Vagina (tissue), 2 donors: Measurements from ENCODE around the gene NTRK1. TPM values are rescaled to one million over a fixed set of nuclear protein-coding genes. Genes with fewer than 3 reads are reported as not detected.

Experiments
- DNase-seq, 2 donors: peaks; one replicate each; pipeline ENCODE4 v3.0.0-alpha.2; 2017; ENCODE audit errors: extremely low spot score in 2 of 2
- H3K27ac ChIP-seq: fragments of 200-600 bp; sonication (generic); one replicate; pipeline ENCODE4 v1.5.1; 2019
- H3K27me3 ChIP-seq: fragments of 200-600 bp; sonication (generic); one replicate; pipeline ENCODE4 v1.5.1; 2019
- H3K36me3 ChIP-seq, 2 donors: fragments of 200-600 bp; sonication (generic); one replicate each; pipeline ENCODE4 v1.5.1; 2017 to 2019
- H3K4me1 ChIP-seq: fragments of 200-600 bp; sonication (generic); one replicate; pipeline ENCODE4 v1.5.1; 2019
- H3K4me3 ChIP-seq, 2 donors: fragments of 200-600 bp; sonication (generic); 1 replicate in 1 of 2; 2 replicates in 1 of 2; pipeline ENCODE4 v1.5.1; 2016 to 2019
- H3K9me3 ChIP-seq: fragments of 200-600 bp; sonication (generic); one replicate; pipeline ENCODE4 v1.5.1; 2019
- CTCF ChIP-seq, 3 experiments: fragments of 450-650 bp in 2 of 3; fragments of 200-600 bp in 1 of 3; sonication (generic) in 1 of 3; IDR thresholded peaks; one replicate each; pipeline ENCODE4 v1.5.1; 2017 to 2019; ENCODE audit warnings: antibody characterized with exemption in 3 of 3, mild to moderate bottlenecking in 2 of 3, moderate library complexity in 2 of 3
- POLR2A ChIP-seq, 2 donors: fragments of 450-650 bp; IDR thresholded peaks; one replicate each; pipeline ENCODE4 v1.6.1; 2017; ENCODE audit warnings: antibody characterized with exemption in 2 of 2, mild to moderate bottlenecking in 2 of 2, moderate library complexity in 2 of 2
- POLR2AphosphoS5 ChIP-seq, 2 donors: sonication (generic); formaldehyde crosslinking; IDR thresholded peaks; one replicate each; pipeline ENCODE4 v1.9.0; 2017; ENCODE audit warnings: antibody characterized with exemption in 2 of 2, mild to moderate bottlenecking in 2 of 2, low read depth in 1 of 2; ENCODE audit not compliant: insufficient read depth in 1 of 2
- intact Hi-C: fragments of 100-400 bp; cut with DNase I; formaldehyde crosslinking; loops from one replicate; pipeline ENCODE4 v1.15.1; 2023
- total RNA-seq: library from RNA; depleted of rRNA; stranded (reverse); fragments of >200 nt; gene quantifications from one replicate; pipeline ENCODE4 v1.2.3, GENCODE V29; 2016

The NTRK1 gene
- total RNA-seq, 1 donor from 2014 or later = 2.9 TPM

- TF ChIP-seq POLR2AphosphoS5 (IDR thresholded peaks at IDR 0.05; ENCODE audit: insufficient read depth in 1 of 2, low read depth in 1 of 2) (no peak), POLR2A (IDR thresholded peaks at IDR 0.05) (no peak), CTCF (IDR thresholded peaks at IDR 0.05) (no peak)
- Histone ChIP-seq H3K27me3 (no peaks in the 10 kb centered on the region), H3K36me3 (peaks cover 0 to 27% of the 10 kb centered on the region in 2 donors), H3K4me3 (no peak overlapping the region), H3K4me1 (peaks cover under 1% of the 10 kb centered on the region), H3K27ac (no peak overlapping the region), H3K9me3 (no peaks in the 10 kb centered on the region)
- intact Hi-C loops = no loop called here
- DNase-seq = no peak
Measured at GRCh38 chr1:156913809-156914387, 53.2 kb downstream of the NTRK1 start.

GRCh38 chr1:156914440-156914856 lies 53.8 kb downstream of the NTRK1 start:
- no peaks in the 10 kb centered on the region for H3K27me3 ChIP-seq
- DNase-seq = no peak
- no peaks in the 10 kb centered on the region for H3K4me1 ChIP-seq
- no peak overlapping the region for H3K27ac ChIP-seq
- intact Hi-C loops = no loop called here
- TF ChIP-seq POLR2A (IDR thresholded peaks at IDR 0.05) (no peak), CTCF (IDR thresholded peaks at IDR 0.05) (no peak), POLR2AphosphoS5 (IDR thresholded peaks at IDR 0.05; ENCODE audit: insufficient read depth in 1 of 2, low read depth in 1 of 2) (no peak)
- H3K9me3 ChIP-seq = no peaks in the 10 kb centered on the region
- H3K4me3 ChIP-seq = no peak overlapping the region
- H3K36me3 ChIP-seq = peaks cover 0 to 27% of the 10 kb centered on the region in 2 donors

- TF ChIP-seq CTCF (IDR thresholded peaks at IDR 0.05) (peak; percentile 45 to 78 (median 67)), POLR2AphosphoS5 (IDR thresholded peaks at IDR 0.05; ENCODE audit: insufficient read depth in 1 of 2, low read depth in 1 of 2) (peak in 1 of 2 donors; percentile 17), POLR2A (IDR thresholded peaks at IDR 0.05) (no peak)
- Histone ChIP-seq H3K27me3 (peaks cover 9% of the 10 kb centered on the region), H3K36me3 (peaks cover 0 to 2% of the 10 kb centered on the region in 2 donors), H3K27ac (no peak within 1 kb of the TSS), H3K4me3 (peak within 1 kb of the TSS in 1 of 2 donors; percentile 29), H3K9me3 (no peaks in the 10 kb centered on the region), H3K4me1 (peaks cover 24% of the 10 kb centered on the region)
- no peak for DNase-seq
- intact Hi-C loops = loop anchor here (10.0 kb wide), 1 partner anchor 144 kb away; no protein-coding TSS in a partner anchor
Measured at GRCh38 chr1:156920233-156921052, 59.8 kb downstream of the NTRK1 start, which contains the start of gene LRRC71. Gene LRRC71 (plus strand): TSS chr1:156920632. CDS start chr1:156920804, 172 bp downstream.

- no peak for DNase-seq
- peaks cover 9% of the 10 kb centered on the region for H3K27me3 ChIP-seq
- H3K4me1 ChIP-seq = peaks cover 24% of the 10 kb centered on the region
- no peak for TF ChIP-seq POLR2AphosphoS5 (IDR thresholded peaks at IDR 0.05; ENCODE audit: insufficient read depth in 1 of 2, low read depth in 1 of 2)
- H3K4me3 ChIP-seq = no peak overlapping the region
- no peaks in the 10 kb centered on the region for H3K36me3 ChIP-seq
- H3K27ac ChIP-seq = no peak overlapping the region
- intact Hi-C loops = loop anchor here (10.0 kb wide), 1 partner anchor 144 kb away; no protein-coding TSS in a partner anchor
- H3K9me3 ChIP-seq = no peaks in the 10 kb centered on the region
Measured at GRCh38 chr1:156921053-156921529, 60.4 kb downstream of the NTRK1 start.

- peaks cover 34% of the 10 kb centered on the region for H3K4me1 ChIP-seq
- intact Hi-C loops = loop anchor here (10.0 kb wide), 1 partner anchor 142 kb away; no protein-coding TSS in a partner anchor
- no peaks in the 10 kb centered on the region for H3K36me3 ChIP-seq
- no peak for DNase-seq
- no peak overlapping the region for H3K4me3 ChIP-seq
- TF ChIP-seq CTCF (IDR thresholded peaks at IDR 0.05) = no peak
- no peak for TF ChIP-seq POLR2AphosphoS5 (IDR thresholded peaks at IDR 0.05; ENCODE audit: insufficient read depth in 1 of 2, low read depth in 1 of 2)
- TF ChIP-seq POLR2A (IDR thresholded peaks at IDR 0.05) = no peak
- H3K27me3 ChIP-seq = peaks cover 16% of the 10 kb centered on the region
- no peaks in the 10 kb centered on the region for H3K9me3 ChIP-seq
- H3K27ac ChIP-seq = no peak overlapping the region
Measured at GRCh38 chr1:156922986-156923669, 62.5 kb downstream of the NTRK1 start.
